Activated T-cell treated with anti-CD3 and anti-CD28 coated beads, Interleukin-2, amount 50 U/mL, for 72 hours (primary cell): ENCODE results near the gene NUP210L. TPM values are rescaled to one million over a fixed set of nuclear protein-coding genes. Genes with fewer than 3 reads are reported as not detected.

ENCODE experiments used
- ATAC-seq, 2 donors: fragments of 150-1000 bp; cut with Tn5 transposase; replicated peaks in 1 of 2; 2 replicates each; pipeline ENCODE4 v1.10.0; 2021; ENCODE audit warnings: moderate library complexity in 2 of 2, mild to moderate bottlenecking in 1 of 2
- DNase-seq, 2 donors: peaks; one replicate each; pipeline ENCODE4 v3.0.0; 2021 to 2022; ENCODE audit warnings: mixed read lengths in 1 of 2
- H3K27ac Mint-ChIP-seq: one replicate; pipeline ENCODE4 v1.8.0; 2022; ENCODE audit warnings: mild to moderate bottlenecking, moderate library complexity, mixed read lengths
- H3K27me3 Mint-ChIP-seq: one replicate; pipeline ENCODE4 v1.8.0; 2022; ENCODE audit warnings: low read depth, mixed read lengths
- H3K36me3 Mint-ChIP-seq, 2 donors: one replicate each; pipeline ENCODE4 v1.8.0; 2022; ENCODE audit warnings: mixed read lengths in 2 of 2, mild to moderate bottlenecking in 1 of 2; ENCODE audit not compliant: insufficient read depth in 2 of 2
- H3K4me1 Mint-ChIP-seq: one replicate; pipeline ENCODE4 v1.8.0; 2022; ENCODE audit warnings: low read depth, mixed read lengths
- H3K4me3 Mint-ChIP-seq, 2 donors: one replicate each; pipeline ENCODE4 v1.8.0; 2022; ENCODE audit warnings: mild to moderate bottlenecking in 2 of 2, mixed read lengths in 2 of 2, moderate library complexity in 2 of 2
- H3K9me3 Mint-ChIP-seq, 2 donors: one replicate each; pipeline ENCODE4 v1.8.0; 2022; ENCODE audit warnings: mixed read lengths in 2 of 2
- total RNA-seq, 2 donors: library from RNA; stranded (reverse); gene quantifications; one replicate each; pipeline ENCODE4 v1.2.3, GENCODE V29; 2022

NUP210L gene
- total RNA-seq, 2 donors from 2014 or later: 0.07 to 0.14 TPM

DNA sequence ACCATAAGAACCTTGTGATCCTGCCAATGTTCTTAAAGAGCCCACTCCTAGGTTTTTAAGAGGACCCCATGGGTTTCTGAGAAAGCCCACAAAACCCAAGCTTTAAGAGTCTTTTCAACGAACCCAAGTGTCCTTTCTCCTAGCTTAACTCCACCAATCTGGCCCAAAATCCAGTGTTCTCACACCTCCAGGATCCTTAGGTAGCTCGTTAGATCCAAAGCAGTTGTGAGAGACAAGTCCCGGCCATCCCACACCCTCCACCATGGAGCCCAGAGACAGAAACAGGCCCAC lies 210.1 kb downstream of the NUP210L start:
- peak overlapping the region; percentile 88 to 90 for H3K4me3 Mint-ChIP-seq

DNA sequence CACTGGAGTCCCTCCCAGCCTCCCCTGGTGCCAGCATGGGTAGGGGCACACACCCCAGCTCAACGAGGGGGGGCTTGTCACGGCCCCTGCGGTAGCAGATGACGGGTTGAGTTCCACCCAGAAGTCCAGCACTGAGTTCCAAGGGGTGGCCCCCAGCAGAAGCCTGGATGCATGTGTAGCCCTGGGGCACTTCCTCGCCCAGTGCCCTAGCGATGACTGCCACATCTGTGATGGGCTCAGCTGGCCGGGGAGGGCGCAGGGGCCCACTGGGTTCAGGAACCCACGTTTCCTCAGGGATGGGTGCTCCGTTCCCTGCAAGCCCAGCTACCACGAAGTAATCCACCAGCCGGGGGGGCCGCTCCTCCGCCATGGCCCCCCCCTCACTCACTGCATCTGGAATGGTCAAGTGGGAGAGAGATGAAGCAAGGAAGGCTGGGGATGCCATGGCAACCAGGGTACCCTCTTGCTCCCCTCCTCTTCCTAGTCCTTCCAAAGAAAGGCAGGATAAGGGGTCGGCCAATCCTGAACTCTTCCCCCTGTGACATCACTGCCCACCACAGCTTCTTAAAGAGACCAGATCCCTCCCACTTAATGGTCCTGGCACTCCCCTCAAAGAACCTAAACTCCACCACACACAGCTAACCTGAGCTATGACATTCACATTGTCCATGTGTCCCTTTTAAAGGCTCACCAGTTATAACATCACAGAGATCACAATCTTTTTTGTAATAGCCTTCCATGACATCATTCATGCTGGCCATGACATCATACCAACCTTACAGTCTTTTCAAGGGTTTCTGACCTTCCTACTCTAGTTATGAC lies 210.7 kb downstream of the NUP210L start:
- peak overlapping the region; percentile 88 to 90 for H3K4me3 Mint-ChIP-seq
- peak overlapping the region; percentile 90 for H3K27ac Mint-ChIP-seq
- no peaks in the 10 kb centered on the region for H3K27me3 Mint-ChIP-seq
- peaks cover 32% of the 10 kb centered on the region for H3K4me1 Mint-ChIP-seq
- ATAC-seq: no peak
- no peaks in the 10 kb centered on the region for H3K9me3 Mint-ChIP-seq
- DNase-seq: no peak
- peaks cover 11 to 13% of the 10 kb centered on the region in 2 donors for H3K36me3 Mint-ChIP-seq

More for the DNA sequence above, 210.1 kb downstream of the NUP210L start:
- Mint-ChIP-seq H3K36me3 (peaks cover 10 to 13% of the 10 kb centered on the region in 2 donors), H3K27me3 (no peaks in the 10 kb centered on the region), H3K9me3 (no peaks in the 10 kb centered on the region), H3K4me1 (peaks cover 32% of the 10 kb centered on the region), H3K27ac (peak overlapping the region; percentile 90)
- DNase-seq: no peak
- ATAC-seq: no peak

DNA sequence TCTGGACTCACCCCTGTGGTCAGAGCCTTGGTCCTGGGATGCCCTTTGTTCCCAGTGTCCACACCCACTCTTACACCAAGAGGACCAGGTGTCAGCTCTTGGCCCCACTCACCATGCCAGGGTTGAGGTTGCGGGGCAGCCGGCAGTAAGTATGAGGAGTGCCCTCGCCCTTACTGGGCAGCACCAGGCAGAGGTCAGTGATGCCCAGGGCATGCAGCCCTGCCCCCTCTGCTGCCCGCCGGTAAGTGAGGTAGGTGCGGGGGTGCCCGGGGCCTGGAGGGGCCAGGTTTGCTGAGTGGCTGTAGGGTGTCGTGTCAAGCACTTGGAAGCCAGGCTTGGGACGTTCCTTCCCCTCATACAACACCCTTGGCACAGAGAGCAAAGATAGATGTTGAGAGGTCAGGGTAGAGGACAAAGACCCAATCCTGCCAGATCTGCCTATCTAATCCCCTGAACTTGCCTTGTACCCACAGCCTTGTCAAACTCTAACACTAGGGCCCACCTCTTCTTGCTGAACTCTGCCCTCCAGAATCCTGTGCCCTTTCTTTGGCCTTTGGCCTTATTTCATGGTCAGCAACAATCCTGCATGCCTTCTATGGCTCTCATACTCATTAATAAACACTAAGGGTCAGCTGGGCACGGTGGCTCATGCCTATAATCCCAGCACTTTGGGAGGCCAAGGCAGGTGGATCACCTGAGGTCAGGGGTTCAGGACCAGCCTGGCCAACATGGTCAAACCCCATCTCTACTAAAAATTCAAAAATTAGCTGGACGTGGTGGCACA lies 211.9 kb downstream of the NUP210L start:
- DNase-seq: no peak
- H3K9me3 Mint-ChIP-seq: no peaks in the 10 kb centered on the region
- peak overlapping the region; percentile 47 for H3K27ac Mint-ChIP-seq
- H3K27me3 Mint-ChIP-seq: no peaks in the 10 kb centered on the region
- ATAC-seq: no peak
- H3K4me1 Mint-ChIP-seq: peaks cover 32% of the 10 kb centered on the region
- no peak overlapping the region for H3K4me3 Mint-ChIP-seq
- peaks cover 13 to 14% of the 10 kb centered on the region in 2 donors for H3K36me3 Mint-ChIP-seq

Other genes starting within 250 kb of the NUP210L start
- gene GATAD2B, start 232.1 kb downstream of the NUP210L start, total RNA-seq: 100 to 1,000 TPM in 1 of 2 donors, 10 to 100 TPM in 1; 87.4 to 106 TPM
- 100 to 1,000 TPM; 105 to 108 TPM for gene DENND4B, start 208.4 kb downstream of the NUP210L start, total RNA-seq
- gene CRTC2, start 196.5 kb downstream of the NUP210L start, total RNA-seq: 100 to 1,000 TPM; 107 to 121 TPM
- 10 to 100 TPM; 86.5 to 90.7 TPM for gene SLC39A1, start 191.5 kb downstream of the NUP210L start, total RNA-seq
- gene CREB3L4, start 187.2 kb downstream of the NUP210L start, total RNA-seq: 10 to 100 TPM; 13.7 to 13.9 TPM
- 100 to 1,000 TPM; 130 to 133 TPM for gene JTB, start 177.4 kb downstream of the NUP210L start, total RNA-seq
- 10 to 100 TPM; 33.9 to 62.7 TPM for gene RAB13, start 168.7 kb downstream of the NUP210L start, total RNA-seq
- gene RPS27, start 164.3 kb downstream of the NUP210L start, total RNA-seq: 1,000 to 10,000 TPM; 1,821 to 1,822 TPM
- gene TPM3, start 37.0 kb upstream of the NUP210L start, total RNA-seq: 100 to 1,000 TPM; 456 to 468 TPM
- not detected for gene CFAP141, start 51.3 kb upstream of the NUP210L start, total RNA-seq
- gene UBAP2L, start 65.9 kb upstream of the NUP210L start, total RNA-seq: 100 to 1,000 TPM; 166 to 171 TPM
- 100 to 1,000 TPM; 306 to 310 TPM for gene HAX1, start 117.6 kb upstream of the NUP210L start, total RNA-seq
- not detected for gene AQP10, start 166.0 kb upstream of the NUP210L start, total RNA-seq
- 10 to 100 TPM; 37.4 to 52.6 TPM for gene ATP8B2, start 170.5 kb upstream of the NUP210L start, total RNA-seq